ENCODE measurements around the gene PIK3CD. TPM values are rescaled to one million over a fixed set of nuclear protein-coding genes. Genes with fewer than 3 reads are reported as not detected.
A peak's percentile ranks its signal among the peaks of the same experiment; 100 is the strongest.

The PIK3CD gene
- total and polyA plus RNA-seq, 12 donors = 1.3 to 16.4 (median 9.1) TPM

DNA sequence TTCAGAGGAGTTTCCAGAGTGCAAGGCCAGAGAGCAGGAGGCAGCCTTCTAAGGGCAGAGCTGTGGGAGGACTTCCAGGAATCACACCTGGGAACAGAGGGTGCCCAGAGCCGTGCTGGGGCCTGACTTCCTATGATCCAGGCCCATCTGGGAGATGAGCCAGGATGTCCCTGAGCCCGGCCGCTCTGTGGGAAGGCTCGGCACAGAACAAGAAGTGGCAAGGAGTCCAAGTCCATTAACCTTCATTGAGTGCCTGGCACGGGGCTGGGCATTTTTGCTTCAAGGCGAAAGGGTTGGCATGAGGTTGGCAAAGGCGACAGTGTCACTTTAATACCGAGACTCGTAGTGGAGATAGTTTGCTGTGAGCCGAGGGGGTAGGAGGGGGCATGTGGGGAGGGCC, 44.6 kb upstream of the PIK3CD start:
- no peaks in the 10 kb centered on the region for H3K27me3 ChIP-seq

GRCh38 chr1:9607352-9607751, 44.2 kb upstream of the PIK3CD start:
- WGBS, 4 donors = 75 to 79% (median 78%) methylated on average over 19 of the region's 19 CpGs
- Histone ChIP-seq H3K36me3 (replicated peaks in 1 of 2) (peaks cover 0 to 9% of the 10 kb centered on the region in 2 donors), H3K27me3 (no peaks in the 10 kb centered on the region), H3K4me3 (no peak overlapping the region), H3K4me1 (replicated peaks in 1 of 2) (peaks cover 0 to 11% of the 10 kb centered on the region in 2 donors), H3K27ac (no peak overlapping the region), H3K9me3 (replicated peaks in 1 of 3) (no peaks in the 10 kb centered on the region)
- intact Hi-C loops (cut with DNase I) = no loop called here
- DNase-seq = peak in 1 of 7 donors; percentile 17
- no peak for TF ChIP-seq POLR2A (IDR thresholded peaks at IDR 0.05)
- TF ChIP-seq CTCF (IDR thresholded peaks at IDR 0.05) = no peak

More for the DNA sequence above, 44.6 kb upstream of the PIK3CD start:
- intact Hi-C loops (cut with DNase I) = no loop called here
- 38 to 55% (median 45%) methylated on average over 8 to 10 of the region's 10 CpGs for WGBS, 4 donors
- H3K4me3 ChIP-seq = no peak overlapping the region
- peaks cover 0 to 11% of the 10 kb centered on the region in 2 donors for H3K4me1 ChIP-seq (replicated peaks in 1 of 2)
- no peaks in the 10 kb centered on the region for H3K9me3 ChIP-seq (replicated peaks in 1 of 3)
- peak overlapping the region in 2 of 5 donors; percentile 22 to 56 for H3K27ac ChIP-seq
- peak; percentile 75 to 86 (median 78) for DNase-seq
- peaks cover 0 to 13% of the 10 kb centered on the region in 2 donors for H3K36me3 ChIP-seq (replicated peaks in 1 of 2)
- TF ChIP-seq POLR2A (IDR thresholded peaks at IDR 0.05) = no peak
- no peak for TF ChIP-seq CTCF (IDR thresholded peaks at IDR 0.05)

DNA sequence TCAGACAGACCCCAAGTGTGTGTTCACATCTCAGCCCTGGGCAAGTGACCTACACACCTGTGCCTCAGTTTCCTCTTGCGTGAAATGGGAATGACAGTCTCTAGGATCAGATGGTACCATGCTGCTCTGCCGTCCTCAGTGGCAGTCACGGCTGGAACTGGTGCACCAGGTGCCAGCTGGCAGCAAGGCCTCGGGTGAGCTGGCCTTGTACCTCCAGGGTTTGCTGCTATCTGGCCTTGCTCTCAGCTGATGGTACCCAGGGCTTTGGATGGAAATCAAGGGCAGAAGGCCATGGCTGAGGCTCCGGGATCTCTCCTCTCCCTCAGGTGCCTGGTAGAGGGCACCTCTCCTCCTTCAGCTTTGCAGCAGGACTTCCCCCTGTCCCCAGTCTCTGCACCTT, 41.5 kb upstream of the PIK3CD start:
- H3K4me3 ChIP-seq = no peak overlapping the region
- no peak for TF ChIP-seq POLR2A (IDR thresholded peaks at IDR 0.05)
- no peak for TF ChIP-seq CTCF (IDR thresholded peaks at IDR 0.05)
- no peaks in the 10 kb centered on the region for H3K27me3 ChIP-seq
- WGBS, 4 donors = 52 to 60% (median 56%) methylated on average over 2 to 5 of the region's 5 CpGs
- H3K27ac ChIP-seq = no peak overlapping the region
- intact Hi-C loops (cut with DNase I) = no loop called here
- DNase-seq = no peak
- H3K9me3 ChIP-seq (replicated peaks in 1 of 3) = no peaks in the 10 kb centered on the region
- peaks cover 0 to 7% of the 10 kb centered on the region in 2 donors for H3K36me3 ChIP-seq (replicated peaks in 1 of 2)
- H3K4me1 ChIP-seq (replicated peaks in 1 of 2) = peaks cover 0 to 11% of the 10 kb centered on the region in 2 donors

GRCh38 chr1:9610548-9610947, 41.0 kb upstream of the PIK3CD start:
- no peaks in the 10 kb centered on the region for H3K27me3 ChIP-seq
- H3K9me3 ChIP-seq (replicated peaks in 1 of 3) = no peaks in the 10 kb centered on the region
- peaks cover 0 to 11% of the 10 kb centered on the region in 2 donors for H3K4me1 ChIP-seq (replicated peaks in 1 of 2)
- H3K27ac ChIP-seq = no peak overlapping the region
- no peak for TF ChIP-seq POLR2A (IDR thresholded peaks at IDR 0.05)
- no peak for TF ChIP-seq CTCF (IDR thresholded peaks at IDR 0.05)
- no peak overlapping the region for H3K4me3 ChIP-seq
- intact Hi-C loops (cut with DNase I) = no loop called here
- WGBS, 4 donors = 91 to 96% (median 92%) methylated on average over 23 to 25 of the region's 25 CpGs
- DNase-seq = no peak
- H3K36me3 ChIP-seq (replicated peaks in 1 of 2) = peaks cover 0 to 7% of the 10 kb centered on the region in 2 donors
